Kidney (tissue), 14 donors: ENCODE results near the gene GPR143. TPM values are rescaled to one million over a fixed set of nuclear protein-coding genes. Genes with fewer than 3 reads are reported as not detected.

Experiments used
- DNase-seq, 5 donors: peaks; one replicate each; pipeline ENCODE4 v3.0.0-alpha.2; 2013 to 2020
- FAIRE-seq: peaks from 2 replicates; lab custom pipeline; 2012; peaks lifted over from hg19 to GRCh38; lab: Jason Lieb, UNC
- H3K27ac ChIP-seq, 2 donors: one replicate each; pipeline ENCODE4 v1.7.0; 2013; ENCODE audit warnings: low read depth in 2 of 2, low read length in 2 of 2, inconsistent platforms in 1 of 2
- H3K27me3 ChIP-seq: one replicate; pipeline ENCODE4 v1.7.1; 2013; ENCODE audit warnings: low read length, inconsistent platforms; ENCODE audit not compliant: control insufficient read depth, insufficient read depth
- H3K36me3 ChIP-seq, 3 donors: one replicate each; pipeline versions ENCODE4 v1.7.0 to v1.7.1; 2013; ENCODE audit warnings: low read length in 3 of 3, control low read depth in 1 of 3, inconsistent platforms in 1 of 3; ENCODE audit not compliant: insufficient read depth in 3 of 3, control insufficient read depth in 2 of 3
- H3K4me1 ChIP-seq, 3 donors: one replicate each; pipeline versions ENCODE4 v1.7.0 to v1.7.1; 2013; ENCODE audit warnings: low read length in 3 of 3, inconsistent platforms in 1 of 3, low read depth in 1 of 3; ENCODE audit not compliant: control insufficient read depth in 2 of 3, insufficient read depth in 2 of 3
- H3K4me3 ChIP-seq, 3 donors: one replicate each; pipeline versions ENCODE4 v1.7.0 to v1.8.1; 2013; ENCODE audit warnings: low read length in 3 of 3, control low read depth in 1 of 3, inconsistent platforms in 1 of 3
- H3K9ac ChIP-seq, 3 donors: one replicate each; pipeline versions ENCODE4 v1.7.0 to v1.7.1; 2013; ENCODE audit warnings: low read length in 3 of 3, control low read depth in 1 of 3, inconsistent platforms in 1 of 3
- H3K9me3 ChIP-seq, 3 donors: one replicate each; pipeline versions ENCODE4 v1.7.0 to v1.7.1; 2013; ENCODE audit warnings: low read length in 3 of 3, control low read depth in 1 of 3, inconsistent platforms in 1 of 3; ENCODE audit not compliant: control insufficient read depth in 2 of 3, insufficient read depth in 1 of 3
- intact Hi-C: fragments of 100-400 bp; cut with DNase I; formaldehyde crosslinking; loops from one replicate; pipeline ENCODE4 v1.11.1; 2022
- polyA plus RNA-seq: library from polyadenylated mRNA; stranded (reverse); fragments of 350-450 nt; fragmentation: Illumina TruSeq; extraction: RNeasy Lipid Tissue Mini Kit (QIAGEN cat#74804); gene quantifications from one replicate; pipeline ENCODE4 v1.2.3, GENCODE V29; 2014; ENCODE audit warnings: low read depth, low replicate concordance; ENCODE audit not compliant: insufficient read depth
- total RNA-seq: library from RNA; stranded (reverse); fragmentation: NEBNext Ultra II Directional; extraction: Animal tissue kit (Norgen Biotek cat#: 25700); gene quantifications from one replicate; pipeline ENCODE4 v1.2.1, GENCODE V29; 2021
- TF ChIP-seq, protein P1 (sequence below): IDR thresholded peaks from 3 replicates; pipeline ENCODE4 v1.5.1; 2012; ENCODE audit warnings: mild to moderate bottlenecking, moderate library complexity, borderline replicate concordance; ENCODE audit not compliant: insufficient read depth; ENCODE audit errors: extremely low read depth
- donor health status: control.
- donor health status: control.
- donor health status: control.
- donor health status: control.
- donor health status: control.
- donor health status: DM: yes; HTN: yes; CAD: no.
- donor health status: Normal renal cell carcinoma (clear cell type).

The GPR143 gene
- total and polyA plus RNA-seq, 2 donors from 2014 or later: 8.2 to 8.7 TPM

- FAIRE-seq: no peak
- no peak overlapping the region for H3K9ac ChIP-seq
- no peaks in the 10 kb centered on the region for H3K4me1 ChIP-seq
- no peaks in the 10 kb centered on the region for H3K9me3 ChIP-seq
- TF ChIP-seq, protein P1, sequence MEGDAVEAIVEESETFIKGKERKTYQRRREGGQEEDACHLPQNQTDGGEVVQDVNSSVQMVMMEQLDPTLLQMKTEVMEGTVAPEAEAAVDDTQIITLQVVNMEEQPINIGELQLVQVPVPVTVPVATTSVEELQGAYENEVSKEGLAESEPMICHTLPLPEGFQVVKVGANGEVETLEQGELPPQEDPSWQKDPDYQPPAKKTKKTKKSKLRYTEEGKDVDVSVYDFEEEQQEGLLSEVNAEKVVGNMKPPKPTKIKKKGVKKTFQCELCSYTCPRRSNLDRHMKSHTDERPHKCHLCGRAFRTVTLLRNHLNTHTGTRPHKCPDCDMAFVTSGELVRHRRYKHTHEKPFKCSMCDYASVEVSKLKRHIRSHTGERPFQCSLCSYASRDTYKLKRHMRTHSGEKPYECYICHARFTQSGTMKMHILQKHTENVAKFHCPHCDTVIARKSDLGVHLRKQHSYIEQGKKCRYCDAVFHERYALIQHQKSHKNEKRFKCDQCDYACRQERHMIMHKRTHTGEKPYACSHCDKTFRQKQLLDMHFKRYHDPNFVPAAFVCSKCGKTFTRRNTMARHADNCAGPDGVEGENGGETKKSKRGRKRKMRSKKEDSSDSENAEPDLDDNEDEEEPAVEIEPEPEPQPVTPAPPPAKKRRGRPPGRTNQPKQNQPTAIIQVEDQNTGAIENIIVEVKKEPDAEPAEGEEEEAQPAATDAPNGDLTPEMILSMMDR: no peak
- H3K27me3 ChIP-seq: no peaks in the 10 kb centered on the region
- H3K36me3 ChIP-seq: no peaks in the 10 kb centered on the region
- intact Hi-C loops: no loop called here
- no peak overlapping the region for H3K27ac ChIP-seq
- no peak overlapping the region for H3K4me3 ChIP-seq
- no peak for DNase-seq
Observed at GRCh38 chrX:9757366-9757765, 8.3 kb downstream of the GPR143 start.

DNA sequence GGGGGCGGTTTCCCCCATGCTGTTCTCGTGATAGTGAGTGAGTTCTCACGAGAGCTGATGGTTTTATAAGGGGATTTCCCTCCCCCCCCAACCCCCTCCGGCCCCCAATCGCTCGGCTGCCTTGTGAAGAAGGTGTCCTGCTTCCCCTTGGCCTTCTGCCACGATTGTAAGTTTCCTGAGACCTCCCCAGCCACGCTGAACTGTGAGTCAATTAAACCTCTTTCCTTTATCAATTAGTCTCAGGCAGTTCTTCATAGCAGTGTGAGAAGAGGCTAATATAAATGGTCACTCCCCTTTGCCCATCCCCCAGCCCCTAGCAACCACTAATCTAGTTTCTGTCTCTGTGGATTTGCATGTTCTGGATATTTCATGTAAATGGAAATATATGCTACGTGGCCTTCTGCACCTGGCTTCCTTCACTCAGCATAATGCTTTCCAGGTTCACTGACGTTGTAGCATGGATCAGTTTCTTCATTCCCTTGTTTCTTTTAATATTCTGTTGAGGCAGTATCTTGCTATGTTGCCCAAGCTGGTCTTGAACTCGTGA lies 16.4 kb downstream of the GPR143 start:
- intact Hi-C loops: no loop called here
- Histone ChIP-seq H3K9ac (no peak overlapping the region), H3K4me3 (no peak overlapping the region), H3K9me3 (no peaks in the 10 kb centered on the region), H3K36me3 (no peaks in the 10 kb centered on the region), H3K27me3 (no peaks in the 10 kb centered on the region), H3K4me1 (no peaks in the 10 kb centered on the region), H3K27ac (no peak overlapping the region)
- DNase-seq (no peak), FAIRE-seq (no peak)
- TF ChIP-seq, protein P1: no peak

GRCh38 chrX:9747644-9748043 lies 18.0 kb downstream of the GPR143 start:
- no peaks in the 10 kb centered on the region for H3K4me1 ChIP-seq
- H3K4me3 ChIP-seq: no peak overlapping the region
- H3K27me3 ChIP-seq: no peaks in the 10 kb centered on the region
- TF ChIP-seq, protein P1: no peak
- no peak overlapping the region for H3K27ac ChIP-seq
- no peak for DNase-seq
- no peaks in the 10 kb centered on the region for H3K36me3 ChIP-seq
- no peak overlapping the region for H3K9ac ChIP-seq
- intact Hi-C loops: no loop called here
- no peaks in the 10 kb centered on the region for H3K9me3 ChIP-seq
- no peak for FAIRE-seq
